DOHH2 (cell line): ENCODE measurements around the gene FN1.

ENCODE experiments used
- H3F3A ChIP-seq: fragments of 200-600 bp; sonication (generic), shearing (Covaris generic); 2 replicates; pipeline ENCODE4 v1.6.0; 2016; ENCODE audit warnings: antibody characterized with exemption, mild to moderate bottlenecking; ENCODE audit not compliant: control insufficient read depth, insufficient read depth
- H3K27ac ChIP-seq: fragments of 200-600 bp; sonication (generic); 2 replicates; pipeline ENCODE4 v1.5.1; 2014; ENCODE audit warnings: low read depth, mild to moderate bottlenecking, low read length, moderate library complexity
- H3K27me3 ChIP-seq: fragments of 200-600 bp; sonication (generic); 2 replicates; pipeline ENCODE4 v1.6.1; 2014; ENCODE audit warnings: mild to moderate bottlenecking, low read length, mixed read lengths; ENCODE audit not compliant: control insufficient read depth
- H3K36me3 ChIP-seq: fragments of 200-600 bp; sonication (generic); 2 replicates; pipeline ENCODE4 v1.6.1; 2014; ENCODE audit warnings: mild to moderate bottlenecking, low read length, moderate library complexity, mixed read lengths; ENCODE audit not compliant: control insufficient read depth
- H3K4me1 ChIP-seq: fragments of 200-600 bp; sonication (generic); 2 replicates; pipeline ENCODE4 v1.6.1; 2014; ENCODE audit warnings: mild to moderate bottlenecking, low read length, mixed read lengths; ENCODE audit not compliant: control insufficient read depth
- H3K4me2 ChIP-seq: fragments of 200-600 bp; sonication (generic); 2 replicates; pipeline ENCODE4 v1.6.0; 2014; ENCODE audit warnings: mild to moderate bottlenecking, low read length, moderate library complexity
- H3K4me3 ChIP-seq: fragments of 200-600 bp; sonication (generic); 2 replicates; pipeline ENCODE4 v1.5.1; 2014; ENCODE audit warnings: mild to moderate bottlenecking, low read length, mixed read lengths
- H3K79me2 ChIP-seq: fragments of 200-600 bp; sonication (generic); 2 replicates; pipeline ENCODE4 v1.6.1; 2014; ENCODE audit warnings: mild to moderate bottlenecking, low read length, mixed read lengths; ENCODE audit not compliant: control insufficient read depth
- H3K9me2 ChIP-seq: fragments of 200-600 bp; sonication (generic); replicated peaks from 2 replicates; pipeline ENCODE4 v1.6.1; 2014; ENCODE audit warnings: mild to moderate bottlenecking, low read length, mixed read lengths; ENCODE audit not compliant: control insufficient read depth
- H3K9me3 ChIP-seq: fragments of 200-600 bp; sonication (generic); 2 replicates; pipeline ENCODE4 v1.6.1; 2014; ENCODE audit warnings: antibody characterized with exemption, low read length, mixed read lengths; ENCODE audit not compliant: control insufficient read depth, insufficient read depth
- H4K20me1 ChIP-seq: fragments of 200-600 bp; sonication (generic); 2 replicates; pipeline ENCODE4 v1.6.0; 2014; ENCODE audit warnings: low read depth, mild to moderate bottlenecking, antibody characterized with exemption, low read length, moderate library complexity; ENCODE audit not compliant: control insufficient read depth, insufficient read depth
- EZH2phosphoT487 ChIP-seq: fragments of 200-600 bp; sonication (generic); IDR thresholded peaks from 2 replicates; pipeline ENCODE4 v1.6.1; 2017; ENCODE audit warnings: borderline replicate concordance, mild to moderate bottlenecking, antibody characterized with exemption, low read length, moderate library complexity, mixed read lengths
- TF ChIP-seq, protein P1 (sequence below): fragments of 200-600 bp; sonication (generic); IDR thresholded peaks from one replicate; pipeline ENCODE4 v1.5.1; 2014; ENCODE audit warnings: antibody characterized with exemption, mild to moderate bottlenecking, low read depth, low read length; ENCODE audit not compliant: poor library complexity, severe bottlenecking

The FN1 gene

DNA sequence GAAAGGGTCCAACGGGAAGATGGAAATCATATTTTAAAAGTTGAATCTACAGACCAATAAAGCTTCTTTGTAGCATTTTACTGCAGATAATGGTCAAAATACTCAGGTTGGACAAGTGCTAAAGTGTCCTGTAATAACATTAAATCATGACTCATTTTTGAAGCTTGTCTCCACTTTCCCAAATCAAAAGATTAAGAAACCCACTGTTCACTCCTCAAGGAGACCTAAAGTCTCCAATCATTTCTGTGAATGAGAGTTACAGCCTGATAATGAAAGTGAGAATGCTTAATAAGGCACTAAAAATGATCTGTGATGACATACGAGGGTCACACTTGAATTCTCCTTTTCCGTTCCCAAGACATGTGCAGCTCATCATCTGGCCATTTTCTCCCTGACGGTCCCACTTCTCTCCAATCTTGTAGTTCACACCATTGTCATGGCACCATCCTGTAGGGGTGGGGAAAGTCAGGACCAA is 70.6 kb downstream of the FN1 start:
- TF ChIP-seq, protein P1, sequence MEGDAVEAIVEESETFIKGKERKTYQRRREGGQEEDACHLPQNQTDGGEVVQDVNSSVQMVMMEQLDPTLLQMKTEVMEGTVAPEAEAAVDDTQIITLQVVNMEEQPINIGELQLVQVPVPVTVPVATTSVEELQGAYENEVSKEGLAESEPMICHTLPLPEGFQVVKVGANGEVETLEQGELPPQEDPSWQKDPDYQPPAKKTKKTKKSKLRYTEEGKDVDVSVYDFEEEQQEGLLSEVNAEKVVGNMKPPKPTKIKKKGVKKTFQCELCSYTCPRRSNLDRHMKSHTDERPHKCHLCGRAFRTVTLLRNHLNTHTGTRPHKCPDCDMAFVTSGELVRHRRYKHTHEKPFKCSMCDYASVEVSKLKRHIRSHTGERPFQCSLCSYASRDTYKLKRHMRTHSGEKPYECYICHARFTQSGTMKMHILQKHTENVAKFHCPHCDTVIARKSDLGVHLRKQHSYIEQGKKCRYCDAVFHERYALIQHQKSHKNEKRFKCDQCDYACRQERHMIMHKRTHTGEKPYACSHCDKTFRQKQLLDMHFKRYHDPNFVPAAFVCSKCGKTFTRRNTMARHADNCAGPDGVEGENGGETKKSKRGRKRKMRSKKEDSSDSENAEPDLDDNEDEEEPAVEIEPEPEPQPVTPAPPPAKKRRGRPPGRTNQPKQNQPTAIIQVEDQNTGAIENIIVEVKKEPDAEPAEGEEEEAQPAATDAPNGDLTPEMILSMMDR, result no peak
- Histone ChIP-seq H3K79me2 (no peaks in the 10 kb centered on the region), H3K4me3 (no peak overlapping the region), H3K36me3 (peaks cover 33% of the 10 kb centered on the region), H3K4me2 (no peak overlapping the region), H3K27me3 (no peaks in the 10 kb centered on the region), H4K20me1 (no peaks in the 10 kb centered on the region), H3K9me2 (no peaks in the 10 kb centered on the region), H3K27ac (no peak overlapping the region), H3K4me1 (no peaks in the 10 kb centered on the region), H3F3A (no peaks in the 10 kb centered on the region), H3K9me3 (no peaks in the 10 kb centered on the region)

DNA sequence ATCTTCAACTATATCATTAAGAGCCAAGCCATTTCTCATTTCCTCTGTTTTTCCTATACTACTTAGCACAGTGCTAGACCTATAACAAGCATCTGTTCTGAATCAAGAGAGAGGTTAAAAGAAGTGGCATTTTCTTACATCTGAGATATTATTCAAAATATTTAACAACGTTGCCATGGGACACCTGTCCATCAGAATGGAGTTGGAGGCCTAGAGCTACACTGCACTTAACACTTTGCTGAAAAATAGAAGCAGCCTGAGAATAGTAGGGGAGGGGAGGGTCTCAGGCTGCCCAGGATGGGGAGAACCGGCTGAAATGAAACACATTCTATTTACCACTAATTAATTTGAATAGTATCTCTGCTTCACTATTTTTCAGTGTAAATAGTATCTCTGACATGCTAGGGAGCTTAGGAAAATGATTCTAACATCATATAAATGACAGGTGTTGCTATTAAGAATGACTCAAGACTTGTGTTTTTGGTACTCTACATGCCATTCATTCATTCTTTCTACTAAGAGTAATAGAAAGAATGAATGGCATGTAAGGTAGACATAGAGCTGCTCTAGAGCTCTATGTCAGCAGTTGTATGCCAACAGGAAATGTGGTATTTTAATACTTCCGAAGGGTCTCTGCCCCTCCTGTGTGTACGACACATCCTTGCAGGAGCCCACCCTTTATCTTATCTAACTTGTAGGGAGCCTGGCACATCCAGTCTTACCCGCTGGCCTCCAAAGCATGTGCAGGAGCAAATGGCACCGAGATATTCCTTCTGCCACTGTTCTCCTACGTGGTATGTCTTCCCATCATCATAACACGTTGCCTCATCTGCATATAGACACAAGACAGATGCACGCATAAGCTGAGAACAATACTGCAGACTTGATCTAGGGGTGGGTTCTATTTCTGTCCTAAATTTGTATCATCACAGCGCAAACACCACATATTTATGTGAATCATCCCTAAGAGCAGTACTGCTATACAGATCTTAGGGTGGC is 71.4 kb downstream of the FN1 start:
- Histone ChIP-seq H3K4me3 (no peak overlapping the region), H3K4me1 (no peaks in the 10 kb centered on the region), H4K20me1 (no peaks in the 10 kb centered on the region), H3K4me2 (no peak overlapping the region), H3K9me3 (no peaks in the 10 kb centered on the region), H3K36me3 (peaks cover 33% of the 10 kb centered on the region), H3K9me2 (no peaks in the 10 kb centered on the region), H3K27ac (no peak overlapping the region), H3K27me3 (no peaks in the 10 kb centered on the region), H3F3A (no peaks in the 10 kb centered on the region), H3K79me2 (no peaks in the 10 kb centered on the region)
- TF ChIP-seq, protein P1, result no peak
- TF ChIP-seq EZH2phosphoT487, result no peak

DNA sequence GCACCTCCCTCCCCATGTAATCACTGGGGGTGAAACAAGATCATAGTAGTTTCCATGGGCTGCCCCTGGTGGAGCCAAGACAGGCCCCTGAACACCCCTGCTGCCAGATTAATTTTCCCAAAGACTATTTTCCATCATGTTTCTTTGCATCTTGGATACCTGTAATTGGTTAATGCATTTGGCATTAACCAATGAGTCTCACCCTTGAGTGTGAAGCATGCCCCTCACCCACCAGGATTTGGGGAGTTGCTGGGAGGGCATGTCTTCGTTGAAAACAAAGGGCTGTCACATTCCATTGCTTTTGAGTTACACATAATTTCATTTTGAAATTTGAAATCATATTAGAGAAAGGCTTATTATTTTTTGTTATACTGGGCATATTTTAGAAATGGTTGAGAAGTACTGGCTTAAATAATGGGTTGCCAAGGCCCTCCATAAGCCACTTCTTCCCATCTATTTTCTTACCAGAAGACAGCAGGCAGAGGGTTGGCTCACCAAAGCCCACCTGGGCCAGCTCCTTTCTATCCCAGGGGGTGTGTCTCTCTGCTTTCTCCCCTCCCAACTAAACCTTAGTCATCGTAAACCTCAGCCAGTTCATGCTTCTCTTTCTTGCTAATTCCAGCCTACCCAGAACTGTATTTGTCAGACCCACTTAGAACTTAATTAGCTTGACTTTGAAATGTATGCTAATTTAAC is 72.3 kb downstream of the FN1 start:
- no peaks in the 10 kb centered on the region for H3K4me1 ChIP-seq
- no peak overlapping the region for H3K27ac ChIP-seq
- H3K27me3 ChIP-seq, result no peaks in the 10 kb centered on the region
- H3K79me2 ChIP-seq, result no peaks in the 10 kb centered on the region
- peaks cover 37% of the 10 kb centered on the region for H3K36me3 ChIP-seq
- no peaks in the 10 kb centered on the region for H4K20me1 ChIP-seq
- no peak overlapping the region for H3K4me2 ChIP-seq
- H3K9me3 ChIP-seq, result no peaks in the 10 kb centered on the region
- no peak overlapping the region for H3K4me3 ChIP-seq
- H3F3A ChIP-seq, result no peaks in the 10 kb centered on the region
- no peak for TF ChIP-seq EZH2phosphoT487
- TF ChIP-seq, protein P1, result no peak
- H3K9me2 ChIP-seq, result no peaks in the 10 kb centered on the region
